IMR-90 (cell line): Measurements from ENCODE around the gene ETS1. TPM values are rescaled to one million over a fixed set of nuclear protein-coding genes. Genes with fewer than 3 reads are reported as not detected.
A peak's percentile ranks its signal among the peaks of the same experiment; 100 is the strongest.

Experiments
- ATAC-seq: fragments of 200-7000 bp; cut with Tn5 transposase; 2 replicates; pipeline ENCODE4 v1.9.1; 2020; ENCODE audit warnings: low read depth, mild to moderate bottlenecking, moderate library complexity
- BruUV-seq: library from RNA; stranded (reverse); fragments of 400-500 nt; replicated peaks from 2 replicates; lab custom pipeline; 2021; lab: Mats Ljungman, UMichigan
- CTCF ChIA-PET: fragments of 300-600 bp; formaldehyde crosslinking; extraction: SDS; loops from one replicate; lab custom pipeline; 2021; ENCODE audit warnings: antibody characterized with exemption; lab: Yijun Ruan, JAX
- POLR2A ChIA-PET: fragments of 300-600 bp; sonication (Branson Sonifier 250); formaldehyde crosslinking; loops from one replicate; lab custom pipeline; 2022; ENCODE audit warnings: antibody characterized with exemption; ENCODE audit not compliant: unreplicated experiment; lab: Charles Lee
- DNase-seq: peaks from one replicate; pipeline ENCODE4 v3.0.0; 2013
- H2AFZ ChIP-seq: replicated peaks from 2 replicates; pipeline ENCODE3; 2013; ENCODE audit warnings: low read length, mild to moderate bottlenecking; ENCODE audit not compliant: poor library complexity
- H2AK5ac ChIP-seq: 2 replicates; pipeline ENCODE4 v1.6.1; 2013; ENCODE audit warnings: low read depth, low read length, inconsistent platforms
- H2AK9ac ChIP-seq: replicated peaks from 2 replicates; pipeline ENCODE3; 2013; ENCODE audit warnings: mild to moderate bottlenecking, low read depth, low read length, moderate library complexity; ENCODE audit not compliant: poor library complexity
- H2BK120ac ChIP-seq: 2 replicates; pipeline ENCODE4 v1.6.1; 2013; ENCODE audit warnings: low read depth, low read length, inconsistent platforms
- H2BK15ac ChIP-seq: 3 replicates; pipeline ENCODE4 v1.6.1; 2013; ENCODE audit warnings: low read depth, low read length, inconsistent platforms
- H2BK20ac ChIP-seq: 2 replicates; pipeline ENCODE4 v1.6.1; 2013; ENCODE audit warnings: low read depth, mild to moderate bottlenecking, inconsistent platforms, low read length, moderate library complexity
- H2BK5ac ChIP-seq: 2 replicates; pipeline ENCODE4 v1.6.1; 2013; ENCODE audit warnings: mild to moderate bottlenecking, low read depth, low read length, inconsistent platforms; ENCODE audit not compliant: poor library complexity, severe bottlenecking
- H3K14ac ChIP-seq: replicated peaks from 2 replicates; pipeline ENCODE4 v1.6.1; 2013; ENCODE audit warnings: low read depth, low read length, inconsistent platforms
- H3K18ac ChIP-seq: 2 replicates; pipeline ENCODE4 v1.6.1; 2013; ENCODE audit warnings: low read depth, low read length, control low read depth
- H3K23ac ChIP-seq: 2 replicates; pipeline ENCODE4 v1.6.1; 2013; ENCODE audit warnings: low read depth, low read length, inconsistent platforms
- H3K27ac ChIP-seq: 2 replicates; pipeline ENCODE4 v1.5.1; 2013; ENCODE audit warnings: mild to moderate bottlenecking, control low read depth, low read length; ENCODE audit not compliant: insufficient read depth
- H3K27me3 ChIP-seq: 2 replicates; pipeline ENCODE4 v1.6.1; 2013; ENCODE audit warnings: low read length; ENCODE audit not compliant: control insufficient read depth, insufficient read depth
- H3K36me3 ChIP-seq: 2 replicates; pipeline ENCODE4 v1.6.1; 2013; ENCODE audit warnings: low read length, mixed read lengths; ENCODE audit not compliant: control insufficient read depth, insufficient read depth
- H3K4ac ChIP-seq: 2 replicates; pipeline ENCODE4 v1.6.1; 2013; ENCODE audit warnings: low read depth, low read length, inconsistent platforms
- H3K4me1 ChIP-seq: 2 replicates; pipeline ENCODE4 v1.6.1; 2013; ENCODE audit warnings: low read length, mixed read lengths; ENCODE audit not compliant: control insufficient read depth, insufficient read depth
- H3K4me2 ChIP-seq: 2 replicates; pipeline ENCODE4 v1.6.1; 2013; ENCODE audit warnings: low read depth, mild to moderate bottlenecking, control low read depth, low read length, moderate library complexity
- H3K4me3 ChIP-seq: 2 replicates; pipeline ENCODE4 v1.5.1; 2013; ENCODE audit warnings: low read depth, mild to moderate bottlenecking, control low read depth, low read length, moderate library complexity; ENCODE audit not compliant: insufficient read depth
- H3K56ac ChIP-seq: 2 replicates; pipeline ENCODE4 v1.6.1; 2013; ENCODE audit warnings: low read length, inconsistent platforms; ENCODE audit not compliant: insufficient read depth; ENCODE audit errors: extremely low read depth
- H3K79me1 ChIP-seq, 2 experiments: 2 replicates each; pipeline ENCODE4 v1.6.1; 2013; ENCODE audit warnings: low read length in 2 of 2, inconsistent platforms in 1 of 2, low read depth in 1 of 2
- H3K9ac ChIP-seq: 2 replicates; pipeline ENCODE4 v1.6.1; 2013; ENCODE audit warnings: low read depth, low read length, control low read depth
- H3K9me1 ChIP-seq: 2 replicates; pipeline ENCODE4 v1.6.1; 2013; ENCODE audit warnings: low read length, inconsistent platforms; ENCODE audit not compliant: insufficient read depth
- H3K9me3 ChIP-seq: 2 replicates; pipeline ENCODE4 v1.6.1; 2013; ENCODE audit warnings: low read length; ENCODE audit not compliant: control insufficient read depth, insufficient read depth
- H4K20me1 ChIP-seq: 2 replicates; pipeline ENCODE4 v1.6.1; 2013; ENCODE audit warnings: low read length, inconsistent platforms; ENCODE audit not compliant: insufficient read depth
- H4K5ac ChIP-seq: 2 replicates; pipeline ENCODE4 v1.6.1; 2013; ENCODE audit warnings: mild to moderate bottlenecking, low read depth, low read length, control low read depth
- H4K8ac ChIP-seq, 2 experiments: 2 replicates each; pipeline ENCODE4 v1.6.1; 2013; ENCODE audit warnings: low read depth in 2 of 2, low read length in 2 of 2, control low read depth in 1 of 2, inconsistent platforms in 1 of 2
- H4K91ac ChIP-seq: 2 replicates; pipeline ENCODE4 v1.6.1; 2013; ENCODE audit warnings: low read depth, low read length, inconsistent platforms; ENCODE audit not compliant: insufficient read depth
- MAZ ChIP-seq: IDR thresholded peaks from 2 replicates; pipeline ENCODE4 v1.6.1; 2012; ENCODE audit warnings: low read depth, mild to moderate bottlenecking, low read length, improper control_type of control experiment, moderate library complexity, borderline replicate concordance
- MXI1 ChIP-seq: IDR thresholded peaks from 2 replicates; pipeline ENCODE4 v1.6.1; 2012; ENCODE audit warnings: low read depth, mild to moderate bottlenecking, low read length, moderate library complexity, borderline replicate concordance
- WGBS, 2 experiments: methylation state at CpG; one replicate each; pipeline versions ENCODE4 v1.1.5 to v1.1.7; 2013; ENCODE audit warnings: missing lambda C conversion rate in 2 of 2; ENCODE audit not compliant: insufficient read length in 1 of 2; ENCODE audit errors: extremely low coverage in 2 of 2; 5-methylcytosine and 5-hydroxymethylcytosine counted together
- dilution Hi-C: fragments of 300-500 bp; cut with HindIII; formaldehyde crosslinking; loops from one replicate; pipeline ENCODE4 v1.14.3; 2018; ENCODE audit warnings: low sequenced_read_pairs; ENCODE audit not compliant: unreplicated experiment
- in situ Hi-C: fragments of 300-500 bp; cut with MboI; formaldehyde crosslinking; loops from 3 replicates; pipeline ENCODE4 v1.14.3; 2019; ENCODE audit warnings: low sequenced_read_pairs, inconsistent platforms, mixed read lengths
- intact Hi-C: fragments of 100-400 bp; cut with micrococcal nuclease; formaldehyde crosslinking; loops from 2 replicates; pipeline ENCODE4 v1.10.0; 2022
- polyA plus RNA-seq, 3 experiments: library from polyadenylated mRNA; depleted of rRNA; stranded (reverse); fragments of >200 nt; gene quantifications; 2 replicates each; pipeline ENCODE4 v1.2.3, GENCODE V29; 2012; ENCODE audit warnings: low replicate concordance in 1 of 3
- total RNA-seq: library from RNA; depleted of rRNA; stranded (reverse); fragments of >200 nt; gene quantifications from 2 replicates; pipeline ENCODE4 v1.2.3, GENCODE V29; 2012
- TF ChIP-seq, protein P1 (sequence below): conservative IDR thresholded peaks from 2 replicates; pipeline ENCODE4 v1.5.1; 2012; ENCODE audit warnings: mild to moderate bottlenecking, low read depth, low read length, improper control_type of control experiment

The ETS1 gene
- total and polyA plus RNA-seq, 2 of the 4 experiments (the other 2 are of a cell fraction): 41.2 to 56.3 TPM

- H3K14ac ChIP-seq: no peak overlapping the region; the same call in 1 of the 2 replicates
- H2BK120ac ChIP-seq: no peak overlapping the region
- no peaks in the 10 kb centered on the region for H3K27me3 ChIP-seq
- ATAC-seq (no peak), DNase-seq (no peak)
- H3K56ac ChIP-seq: no peak overlapping the region
- no peak overlapping the region for H4K5ac ChIP-seq
- H3K23ac ChIP-seq: 0 out of 2 replicates have a peak overlapping the region, but pooled peaks have one; percentile 10
- H3K79me1 ChIP-seq: peaks cover 8 to 87% of the 10 kb centered on the region in 2 experiments; a peak in 3 of 4 replicates
- H3K4ac ChIP-seq: no peak overlapping the region; the same call in 1 of the 2 replicates
- BruUV-seq: no TSS peak
- H2BK5ac ChIP-seq: peak overlapping the region; percentile 85
- H3K4me2 ChIP-seq: no peak overlapping the region
- H3K9me3 ChIP-seq: no peaks in the 10 kb centered on the region
- H2BK15ac ChIP-seq: no peak overlapping the region
- H4K20me1 ChIP-seq: peaks cover 90% of the 10 kb centered on the region
- peak overlapping the region; percentile 23; the same call in 1 of the 2 replicates for H2BK20ac ChIP-seq
- dilution Hi-C loops: no loop called here
- in situ Hi-C loops: loop anchor here (25.0 kb wide), 1 partner anchor 467 kb away; no protein-coding TSS in a partner anchor
- ChIA-PET POLR2A (no interaction called here), CTCF (interaction anchor here (0.8 to 1.6 kb wide), 2 partner anchors 14 to 127 kb away, joined by 3 read pairs; no protein-coding TSS in a partner anchor)
- peaks cover 53% of the 10 kb centered on the region for H3K4me1 ChIP-seq
- peaks cover 51% of the 10 kb centered on the region for H3K9me1 ChIP-seq
- no peak overlapping the region for H3K4me3 ChIP-seq
- H3K18ac ChIP-seq: no peak overlapping the region; the same call in 1 of the 2 replicates
- intact Hi-C loops: no loop called here
- H2AK9ac ChIP-seq: no peak overlapping the region
- 0 out of 4 replicates have a peak overlapping the region, but pooled peaks of 1 of the 2 experiments have one; percentile 6 for H4K8ac ChIP-seq
- no CpG with 5 or more reads among the region's 2 CpGs for WGBS, 2 experiments
- no peak overlapping the region for H3K9ac ChIP-seq
- TF ChIP-seq MAZ: no peak
- TF ChIP-seq, protein P1, sequence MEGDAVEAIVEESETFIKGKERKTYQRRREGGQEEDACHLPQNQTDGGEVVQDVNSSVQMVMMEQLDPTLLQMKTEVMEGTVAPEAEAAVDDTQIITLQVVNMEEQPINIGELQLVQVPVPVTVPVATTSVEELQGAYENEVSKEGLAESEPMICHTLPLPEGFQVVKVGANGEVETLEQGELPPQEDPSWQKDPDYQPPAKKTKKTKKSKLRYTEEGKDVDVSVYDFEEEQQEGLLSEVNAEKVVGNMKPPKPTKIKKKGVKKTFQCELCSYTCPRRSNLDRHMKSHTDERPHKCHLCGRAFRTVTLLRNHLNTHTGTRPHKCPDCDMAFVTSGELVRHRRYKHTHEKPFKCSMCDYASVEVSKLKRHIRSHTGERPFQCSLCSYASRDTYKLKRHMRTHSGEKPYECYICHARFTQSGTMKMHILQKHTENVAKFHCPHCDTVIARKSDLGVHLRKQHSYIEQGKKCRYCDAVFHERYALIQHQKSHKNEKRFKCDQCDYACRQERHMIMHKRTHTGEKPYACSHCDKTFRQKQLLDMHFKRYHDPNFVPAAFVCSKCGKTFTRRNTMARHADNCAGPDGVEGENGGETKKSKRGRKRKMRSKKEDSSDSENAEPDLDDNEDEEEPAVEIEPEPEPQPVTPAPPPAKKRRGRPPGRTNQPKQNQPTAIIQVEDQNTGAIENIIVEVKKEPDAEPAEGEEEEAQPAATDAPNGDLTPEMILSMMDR: no peak
- TF ChIP-seq MXI1: no peak
- no peak overlapping the region for H4K91ac ChIP-seq
- H3K27ac ChIP-seq: no peak overlapping the region
- no peak overlapping the region for H2AFZ ChIP-seq
- peaks cover 4% of the 10 kb centered on the region for H3K36me3 ChIP-seq
- no peak overlapping the region for H2AK5ac ChIP-seq
Measured at GRCh38 chr11:128504486-128504885, 82.9 kb downstream of the ETS1 start.
